BLaER1 (cell line): ENCODE measurements around the gene ZNF804B.

Source experiments
- H3K27ac ChIP-seq: shearing (Covaris generic); formaldehyde crosslinking; 2 replicates; pipeline ENCODE4 v1.8.1; 2022
- H3K27me3 ChIP-seq: shearing (Covaris generic); formaldehyde crosslinking; 2 replicates; pipeline ENCODE4 v1.8.1; 2022
- H3K36me3 ChIP-seq: shearing (Covaris generic); formaldehyde crosslinking; 2 replicates; pipeline ENCODE4 v1.8.1; 2022
- H3K4me1 ChIP-seq: shearing (Covaris generic); formaldehyde crosslinking; 2 replicates; pipeline ENCODE4 v1.8.1; 2022
- H3K4me2 ChIP-seq: shearing (Covaris generic); formaldehyde crosslinking; 2 replicates; pipeline ENCODE4 v1.8.1; 2022
- H3K4me3 ChIP-seq: shearing (Covaris generic); formaldehyde crosslinking; 2 replicates; pipeline ENCODE4 v1.8.1; 2022
- H3K9ac ChIP-seq: shearing (Covaris generic); formaldehyde crosslinking; 2 replicates; pipeline ENCODE4 v1.8.1; 2022
- H3K9me3 ChIP-seq: shearing (Covaris generic); formaldehyde crosslinking; 2 replicates; pipeline ENCODE4 v1.8.1; 2022
- H4K20me1 ChIP-seq: shearing (Covaris generic); formaldehyde crosslinking; 2 replicates; pipeline ENCODE4 v1.8.1; 2022
- Cebpa-rat ChIP-seq: shearing (Covaris generic); IDR thresholded peaks from 2 replicates; pipeline ENCODE4 v1.8.1; 2022

Gene ZNF804B

GRCh38 chr7:89104748-89105685, 345.5 kb downstream of the ZNF804B start:
- Histone ChIP-seq H3K9me3 (no peaks in the 10 kb centered on the region), H3K4me3 (no peak overlapping the region), H3K4me1 (no peaks in the 10 kb centered on the region), H3K27ac (no peak overlapping the region), H3K36me3 (no peaks in the 10 kb centered on the region), H3K9ac (no peak overlapping the region), H3K4me2 (no peak overlapping the region), H4K20me1 (no peaks in the 10 kb centered on the region), H3K27me3 (no peaks in the 10 kb centered on the region)
- no peak for TF ChIP-seq Cebpa-rat

GRCh38 chr7:89123871-89124270, 364.4 kb downstream of the ZNF804B start:
- Histone ChIP-seq H3K36me3 (no peaks in the 10 kb centered on the region), H3K4me2 (no peak overlapping the region), H3K9me3 (no peaks in the 10 kb centered on the region), H4K20me1 (no peaks in the 10 kb centered on the region), H3K27me3 (no peaks in the 10 kb centered on the region), H3K4me1 (no peaks in the 10 kb centered on the region), H3K4me3 (no peak overlapping the region), H3K27ac (no peak overlapping the region), H3K9ac (no peak overlapping the region)
- no peak for TF ChIP-seq Cebpa-rat

- Histone ChIP-seq H4K20me1 (no peaks in the 10 kb centered on the region), H3K4me2 (no peak overlapping the region), H3K4me3 (no peak overlapping the region), H3K27ac (no peak overlapping the region), H3K36me3 (no peaks in the 10 kb centered on the region), H3K9me3 (no peaks in the 10 kb centered on the region), H3K9ac (no peak overlapping the region), H3K4me1 (no peaks in the 10 kb centered on the region), H3K27me3 (no peaks in the 10 kb centered on the region)
- TF ChIP-seq Cebpa-rat: no peak
These were observed 370.3 kb downstream of the ZNF804B start for GRCh38 chr7:89129600-89130375.

- H3K36me3 ChIP-seq: no peaks in the 10 kb centered on the region
- no peak for TF ChIP-seq Cebpa-rat
- H3K4me1 ChIP-seq: no peaks in the 10 kb centered on the region
- H3K27ac ChIP-seq: no peak overlapping the region
- H3K27me3 ChIP-seq: no peaks in the 10 kb centered on the region
- no peaks in the 10 kb centered on the region for H4K20me1 ChIP-seq
- H3K4me2 ChIP-seq: no peak overlapping the region
- H3K9ac ChIP-seq: no peak overlapping the region
- no peak overlapping the region for H3K4me3 ChIP-seq
- H3K9me3 ChIP-seq: no peaks in the 10 kb centered on the region
These were observed 373.9 kb downstream of the ZNF804B start for GRCh38 chr7:89133357-89133756.

- Histone ChIP-seq H3K9me3 (no peaks in the 10 kb centered on the region), H3K4me3 (no peak overlapping the region), H3K36me3 (no peaks in the 10 kb centered on the region), H3K27me3 (no peaks in the 10 kb centered on the region), H4K20me1 (no peaks in the 10 kb centered on the region), H3K4me2 (no peak overlapping the region), H3K9ac (no peak overlapping the region), H3K4me1 (no peaks in the 10 kb centered on the region), H3K27ac (no peak overlapping the region)
- TF ChIP-seq Cebpa-rat: no peak
These were observed 374.3 kb downstream of the ZNF804B start for GRCh38 chr7:89133819-89134218.

- Histone ChIP-seq H3K27ac (no peak overlapping the region), H4K20me1 (no peaks in the 10 kb centered on the region), H3K4me2 (no peak overlapping the region), H3K27me3 (no peaks in the 10 kb centered on the region), H3K36me3 (no peaks in the 10 kb centered on the region), H3K9me3 (peaks cover 5% of the 10 kb centered on the region), H3K9ac (no peak overlapping the region), H3K4me1 (no peaks in the 10 kb centered on the region), H3K4me3 (no peak overlapping the region)
- TF ChIP-seq Cebpa-rat: no peak
These were observed 386.3 kb downstream of the ZNF804B start for GRCh38 chr7:89145801-89146200.

GRCh38 chr7:89160107-89160506, 400.6 kb downstream of the ZNF804B start:
- Histone ChIP-seq H3K4me1 (no peaks in the 10 kb centered on the region), H3K9me3 (no peaks in the 10 kb centered on the region), H3K4me2 (no peak overlapping the region), H3K4me3 (no peak overlapping the region), H3K27ac (no peak overlapping the region), H4K20me1 (no peaks in the 10 kb centered on the region), H3K9ac (no peak overlapping the region), H3K27me3 (no peaks in the 10 kb centered on the region), H3K36me3 (no peaks in the 10 kb centered on the region)
- no peak for TF ChIP-seq Cebpa-rat

GRCh38 chr7:89165421-89165820, 405.9 kb downstream of the ZNF804B start:
- Histone ChIP-seq H3K36me3 (no peaks in the 10 kb centered on the region), H3K4me1 (no peaks in the 10 kb centered on the region), H3K9me3 (no peaks in the 10 kb centered on the region), H3K27me3 (no peaks in the 10 kb centered on the region), H3K27ac (no peak overlapping the region), H3K9ac (no peak overlapping the region), H3K4me2 (no peak overlapping the region), H4K20me1 (no peaks in the 10 kb centered on the region), H3K4me3 (no peak overlapping the region)
- no peak for TF ChIP-seq Cebpa-rat

- Histone ChIP-seq H3K27me3 (no peaks in the 10 kb centered on the region), H3K27ac (no peak overlapping the region), H3K4me1 (no peaks in the 10 kb centered on the region), H3K36me3 (no peaks in the 10 kb centered on the region), H3K4me2 (no peak overlapping the region), H4K20me1 (no peaks in the 10 kb centered on the region), H3K9ac (no peak overlapping the region), H3K4me3 (no peak overlapping the region), H3K9me3 (no peaks in the 10 kb centered on the region)
- TF ChIP-seq Cebpa-rat: no peak
These were observed 411.1 kb downstream of the ZNF804B start for GRCh38 chr7:89170628-89171027.

- H3K4me1 ChIP-seq: no peaks in the 10 kb centered on the region
- H3K9me3 ChIP-seq: no peaks in the 10 kb centered on the region
- no peak overlapping the region for H3K4me3 ChIP-seq
- no peak overlapping the region for H3K27ac ChIP-seq
- H3K4me2 ChIP-seq: no peak overlapping the region
- no peaks in the 10 kb centered on the region for H3K36me3 ChIP-seq
- TF ChIP-seq Cebpa-rat: no peak
- no peaks in the 10 kb centered on the region for H3K27me3 ChIP-seq
- H4K20me1 ChIP-seq: no peaks in the 10 kb centered on the region
- H3K9ac ChIP-seq: no peak overlapping the region
These were observed 422.6 kb downstream of the ZNF804B start for GRCh38 chr7:89182116-89182515.
